HFF-Myc (cell line): ENCODE data around the gene DDX10.
"Not testable (repeated sequence)": the region's sequence is repeated elsewhere in the genome, so short reads cannot be mapped to it uniquely, and the experiment has no call there.

Experiments
- DNase-seq: peaks from one replicate; pipeline ENCODE4 v3.0.0-alpha.2; 2011; ENCODE audit warnings: low read depth; ENCODE audit errors: extremely low read depth
- H3K4me3 ChIP-seq: replicated peaks from 2 replicates; pipeline ENCODE4 v1.5.1; 2011; ENCODE audit warnings: low read depth, mild to moderate bottlenecking, control low read depth, low read length
- TF ChIP-seq, protein P1 (sequence below): IDR thresholded peaks from 2 replicates; pipeline ENCODE4 v1.5.1; 2012; ENCODE audit warnings: mild to moderate bottlenecking, low read depth, low read length, control low read depth; ENCODE audit errors: missing control alignments

DDX10 gene

DNA sequence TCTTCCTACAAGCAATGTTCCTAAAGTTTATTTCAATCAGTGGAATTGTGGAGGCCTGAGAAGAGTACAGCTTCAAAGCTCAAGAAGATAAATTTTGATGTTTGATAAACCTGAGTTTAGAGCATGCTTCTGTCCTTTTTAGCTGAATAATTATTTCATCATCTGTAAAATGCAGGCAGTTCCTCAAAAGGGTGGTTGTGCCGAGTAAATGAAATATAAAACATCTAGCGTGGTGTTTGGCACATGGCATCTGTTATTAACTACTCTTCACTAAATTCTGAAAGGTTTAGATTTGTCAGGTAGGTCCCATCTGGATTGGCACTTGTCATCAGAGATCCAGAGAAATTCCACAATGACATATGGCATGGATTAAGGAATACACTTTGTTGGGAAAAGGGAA, 155.1 kb downstream of the DDX10 start:
- no peak for DNase-seq
- no peak overlapping the region for H3K4me3 ChIP-seq
- TF ChIP-seq, protein P1, sequence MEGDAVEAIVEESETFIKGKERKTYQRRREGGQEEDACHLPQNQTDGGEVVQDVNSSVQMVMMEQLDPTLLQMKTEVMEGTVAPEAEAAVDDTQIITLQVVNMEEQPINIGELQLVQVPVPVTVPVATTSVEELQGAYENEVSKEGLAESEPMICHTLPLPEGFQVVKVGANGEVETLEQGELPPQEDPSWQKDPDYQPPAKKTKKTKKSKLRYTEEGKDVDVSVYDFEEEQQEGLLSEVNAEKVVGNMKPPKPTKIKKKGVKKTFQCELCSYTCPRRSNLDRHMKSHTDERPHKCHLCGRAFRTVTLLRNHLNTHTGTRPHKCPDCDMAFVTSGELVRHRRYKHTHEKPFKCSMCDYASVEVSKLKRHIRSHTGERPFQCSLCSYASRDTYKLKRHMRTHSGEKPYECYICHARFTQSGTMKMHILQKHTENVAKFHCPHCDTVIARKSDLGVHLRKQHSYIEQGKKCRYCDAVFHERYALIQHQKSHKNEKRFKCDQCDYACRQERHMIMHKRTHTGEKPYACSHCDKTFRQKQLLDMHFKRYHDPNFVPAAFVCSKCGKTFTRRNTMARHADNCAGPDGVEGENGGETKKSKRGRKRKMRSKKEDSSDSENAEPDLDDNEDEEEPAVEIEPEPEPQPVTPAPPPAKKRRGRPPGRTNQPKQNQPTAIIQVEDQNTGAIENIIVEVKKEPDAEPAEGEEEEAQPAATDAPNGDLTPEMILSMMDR, result no peak

DNA sequence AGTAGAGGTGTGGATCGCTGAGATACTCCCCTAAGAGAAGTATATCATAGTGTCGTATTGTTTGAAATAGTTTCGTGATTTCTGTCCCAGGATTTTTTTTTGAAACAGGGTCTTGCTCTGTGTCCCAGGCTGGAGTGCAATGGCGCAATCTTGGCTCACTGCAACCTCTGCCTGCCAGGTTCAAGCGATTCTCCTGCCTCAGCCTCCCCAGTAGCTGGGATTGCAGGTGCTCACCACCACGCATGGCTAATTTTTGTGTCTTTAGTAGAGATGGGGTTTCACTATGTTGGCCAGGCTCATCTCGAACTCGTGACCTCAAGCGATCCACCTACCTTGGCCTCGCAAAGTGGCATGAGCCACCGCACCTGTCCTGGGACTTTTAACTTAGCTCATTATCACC, 159.1 kb downstream of the DDX10 start:
- H3K4me3 ChIP-seq, DNase-seq: not testable (repeated sequence)

DNA sequence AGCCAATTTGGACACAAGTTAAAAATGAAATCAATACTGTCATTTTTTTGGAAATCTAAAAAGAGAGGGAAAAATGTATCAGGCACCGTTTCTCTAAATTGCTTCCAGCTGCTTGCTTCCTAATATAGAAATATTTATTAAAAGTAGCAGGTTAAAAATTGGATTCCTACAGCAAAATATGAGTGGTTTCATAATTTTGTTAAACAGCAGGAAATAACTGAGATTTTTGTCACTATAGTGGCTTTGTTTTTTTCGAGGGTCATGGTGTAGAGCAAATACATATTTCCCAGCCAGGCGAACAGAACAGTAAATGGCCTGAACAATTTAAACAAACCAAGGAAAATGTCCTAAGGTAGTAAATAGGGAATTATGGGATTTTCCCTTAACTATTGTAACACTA, 159.7 kb downstream of the DDX10 start:
- TF ChIP-seq, protein P1, result no peak
- DNase-seq, result no peak
- no peak overlapping the region for H3K4me3 ChIP-seq

DNA sequence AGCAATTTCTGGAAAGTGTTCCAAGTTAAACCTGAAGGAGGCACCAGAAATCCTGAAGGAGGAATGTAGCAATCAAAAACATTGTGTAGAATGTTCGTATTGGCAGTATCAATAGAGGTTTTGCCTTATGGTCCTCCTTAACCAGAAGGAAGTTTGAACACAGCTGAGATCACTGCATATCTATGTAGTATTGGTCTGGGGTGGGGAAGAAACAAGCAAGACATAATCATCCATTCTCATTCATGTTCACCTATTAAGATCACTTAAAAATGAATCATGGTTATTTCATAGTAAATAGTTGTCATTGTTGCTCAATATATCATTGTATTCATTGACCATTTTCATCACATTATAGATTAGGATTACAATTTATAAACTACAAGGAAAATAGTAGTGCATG, 160.5 kb downstream of the DDX10 start:
- DNase-seq, result no peak
- no peak overlapping the region for H3K4me3 ChIP-seq
- TF ChIP-seq, protein P1, result no peak

DNA sequence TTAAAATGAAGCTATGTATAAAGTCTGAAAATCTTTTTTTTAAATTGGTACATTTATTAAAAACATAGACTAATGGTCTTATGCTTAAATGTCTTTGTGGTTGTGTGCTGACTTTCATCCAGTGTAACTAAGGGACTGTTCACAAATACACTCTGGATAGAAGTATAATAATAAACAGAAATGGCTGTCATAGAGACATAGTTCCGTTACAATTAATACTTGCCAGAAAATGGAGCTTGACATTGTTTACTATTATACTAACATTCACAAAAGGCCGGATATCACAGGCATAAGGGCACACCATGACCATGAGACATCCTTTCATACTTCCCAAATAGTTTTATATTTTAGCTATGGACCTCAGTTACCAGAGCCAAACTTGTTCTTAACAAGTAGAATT, 161.3 kb downstream of the DDX10 start:
- DNase-seq, result no peak
- H3K4me3 ChIP-seq, result no peak overlapping the region
- TF ChIP-seq, protein P1, result no peak

DNA sequence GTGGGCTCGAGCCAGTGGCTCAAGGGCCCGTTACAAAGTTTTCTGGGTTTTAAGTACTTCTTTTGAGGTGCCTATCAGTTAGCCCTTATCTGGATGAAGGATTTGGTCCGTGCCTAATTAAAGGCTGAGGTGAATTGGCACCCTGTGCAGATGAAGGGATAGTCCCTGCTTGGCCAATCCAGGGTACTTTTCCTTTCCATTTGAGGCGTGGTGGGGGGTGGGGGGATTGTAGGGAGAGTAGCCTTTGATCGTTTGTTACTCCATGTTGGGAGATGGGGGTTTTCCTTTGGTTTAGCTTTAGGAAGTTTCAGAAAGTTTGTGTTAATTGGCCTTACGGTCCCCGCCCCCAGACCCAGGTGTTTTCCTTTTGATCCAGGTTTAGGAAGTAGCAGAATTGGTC, 170.8 kb downstream of the DDX10 start:
- TF ChIP-seq, protein P1, result no peak
- DNase-seq, result no peak
- no peak overlapping the region for H3K4me3 ChIP-seq

DNA sequence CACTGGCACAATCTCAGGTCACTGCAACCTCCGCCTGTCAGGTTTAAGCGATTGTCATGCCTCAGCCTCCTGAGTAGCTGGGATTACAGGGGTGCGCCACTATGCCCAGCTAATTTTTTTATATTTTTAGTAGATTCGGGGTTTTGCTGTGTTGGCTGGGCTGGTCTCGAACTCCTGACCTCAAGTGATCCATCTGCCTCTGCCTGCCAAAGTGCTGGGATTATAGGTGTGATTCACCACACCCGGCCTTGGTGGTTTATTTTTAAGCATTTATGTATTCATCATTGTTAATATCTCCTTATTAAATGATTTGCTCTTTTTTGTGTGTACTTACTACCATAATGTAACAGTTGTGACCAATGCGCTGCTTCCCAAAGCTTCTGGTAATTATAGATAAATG, 171.7 kb downstream of the DDX10 start:
- TF ChIP-seq, protein P1, result no peak
- no peak overlapping the region for H3K4me3 ChIP-seq
- no peak for DNase-seq
